PC-9 (cell line): ENCODE data around the gene RRP7A.
"Not testable (repeated sequence)": the region's sequence is repeated elsewhere in the genome, so short reads cannot be mapped to it uniquely, and the experiment has no call there.

Experiments
- EZH2 ChIP-seq: fragments of 200-600 bp; sonication (generic); IDR thresholded peaks from 2 replicates; pipeline ENCODE4 v1.8.0; 2017; ENCODE audit warnings: antibody characterized with exemption, low read depth
- TF ChIP-seq, protein P1 (sequence below): fragments of 200-600 bp; sonication (generic); conservative IDR thresholded peaks from 2 replicates; pipeline ENCODE4 v1.6.1; 2017; ENCODE audit warnings: mixed run types, antibody characterized with exemption, mild to moderate bottlenecking, moderate library complexity

- TF ChIP-seq, protein P1, sequence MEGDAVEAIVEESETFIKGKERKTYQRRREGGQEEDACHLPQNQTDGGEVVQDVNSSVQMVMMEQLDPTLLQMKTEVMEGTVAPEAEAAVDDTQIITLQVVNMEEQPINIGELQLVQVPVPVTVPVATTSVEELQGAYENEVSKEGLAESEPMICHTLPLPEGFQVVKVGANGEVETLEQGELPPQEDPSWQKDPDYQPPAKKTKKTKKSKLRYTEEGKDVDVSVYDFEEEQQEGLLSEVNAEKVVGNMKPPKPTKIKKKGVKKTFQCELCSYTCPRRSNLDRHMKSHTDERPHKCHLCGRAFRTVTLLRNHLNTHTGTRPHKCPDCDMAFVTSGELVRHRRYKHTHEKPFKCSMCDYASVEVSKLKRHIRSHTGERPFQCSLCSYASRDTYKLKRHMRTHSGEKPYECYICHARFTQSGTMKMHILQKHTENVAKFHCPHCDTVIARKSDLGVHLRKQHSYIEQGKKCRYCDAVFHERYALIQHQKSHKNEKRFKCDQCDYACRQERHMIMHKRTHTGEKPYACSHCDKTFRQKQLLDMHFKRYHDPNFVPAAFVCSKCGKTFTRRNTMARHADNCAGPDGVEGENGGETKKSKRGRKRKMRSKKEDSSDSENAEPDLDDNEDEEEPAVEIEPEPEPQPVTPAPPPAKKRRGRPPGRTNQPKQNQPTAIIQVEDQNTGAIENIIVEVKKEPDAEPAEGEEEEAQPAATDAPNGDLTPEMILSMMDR = not testable (repeated sequence)
- TF ChIP-seq EZH2 = not testable (repeated sequence)
Measured at GRCh38 chr22:42483610-42484223, 35.9 kb downstream of the RRP7A start.
